ENCODE results near the gene TMEM134.

DNA sequence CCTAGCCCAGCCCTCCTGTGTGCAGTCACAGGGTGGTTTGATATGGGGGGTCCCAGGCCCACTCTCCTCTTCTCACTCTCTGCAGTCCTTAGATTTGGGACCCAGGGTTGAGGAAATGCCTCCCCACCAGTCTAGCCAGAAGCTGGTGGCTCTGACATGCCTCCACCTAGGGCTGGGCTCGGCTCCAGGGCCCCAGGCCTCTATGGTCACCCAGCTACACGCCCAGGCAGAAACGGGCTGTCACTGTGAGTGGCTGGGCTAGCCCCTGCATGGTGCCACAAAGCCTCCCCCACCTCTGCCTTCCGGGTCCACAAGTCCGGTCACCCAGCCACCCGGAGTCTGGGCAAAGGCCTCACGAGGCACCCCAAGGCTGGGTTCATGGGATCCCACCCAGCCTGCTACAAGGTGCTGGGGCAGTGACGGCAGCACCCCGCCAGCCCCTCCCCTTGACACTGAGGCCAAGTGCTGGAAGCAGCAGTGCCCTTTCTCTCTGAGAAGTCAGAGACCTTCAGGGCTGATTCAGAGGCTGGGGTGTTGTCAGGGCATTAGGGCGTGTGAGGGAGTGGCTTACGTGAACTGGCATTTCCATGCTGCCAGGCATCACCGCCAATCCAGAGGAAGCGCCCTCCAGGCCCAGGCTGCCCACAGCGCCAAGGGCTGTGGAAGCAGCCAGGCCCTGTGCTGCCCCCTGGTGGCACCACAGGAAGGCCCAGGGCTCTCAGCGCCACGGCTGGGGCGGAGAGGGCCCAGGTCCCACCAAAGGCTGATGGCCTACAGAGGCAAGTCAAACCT is 36.8 kb upstream of the TMEM134 start:
- TF ChIP-seq EZH2 (IDR thresholded peaks at IDR 0.05; ENCODE audit: insufficient read depth, poor library complexity, severe bottlenecking) (no peak), EZH2phosphoT487 (IDR thresholded peaks at IDR 0.05; ENCODE audit: insufficient read depth, low read depth) (no peak)

Measured in GM23248 (cell line).